Transverse colon (tissue), 4 donors: ENCODE data around the gene PARD6A. TPM values are rescaled to one million over a fixed set of nuclear protein-coding genes. Genes with fewer than 3 reads are reported as not detected.

Source experiments
- DNase-seq: peaks from one replicate; pipeline ENCODE4 v3.0.0-alpha.2; 2019
- H3K27ac ChIP-seq, 4 donors: fragments of 200-600 bp; sonication (generic); 2 replicates each; pipeline ENCODE4 v1.5.1; 2016 to 2018; ENCODE audit warnings: inconsistent platforms in 4 of 4
- H3K27me3 ChIP-seq: fragments of 200-600 bp; sonication (generic); 2 replicates; pipeline ENCODE4 v1.5.1; 2017; ENCODE audit warnings: inconsistent platforms
- H3K36me3 ChIP-seq, 4 donors: fragments of 200-600 bp; sonication (generic); 2 replicates each; pipeline ENCODE4 v1.5.1; 2017 to 2019; ENCODE audit warnings: inconsistent platforms in 4 of 4
- H3K4me1 ChIP-seq, 4 donors: fragments of 200-600 bp; sonication (generic); 2 replicates each; pipeline ENCODE4 v1.5.1; 2017 to 2020; ENCODE audit warnings: inconsistent platforms in 4 of 4
- H3K4me3 ChIP-seq, 4 donors: fragments of 200-600 bp; sonication (generic); 1 replicate in 1 of 4; 2 replicates in 3 of 4; pipeline versions ENCODE4 v1.5.1 to v1.6.1; 2017 to 2019; ENCODE audit warnings: inconsistent platforms in 4 of 4
- H3K9me3 ChIP-seq, 2 donors: fragments of 200-600 bp; sonication (generic); 2 replicates each; pipeline ENCODE4 v1.5.1; 2017 to 2019; ENCODE audit warnings: inconsistent platforms in 2 of 2
- CTCF ChIP-seq, 5 experiments: fragments of 200-600 bp in 3 of 5; fragments of 450-650 bp in 2 of 5; sonication (generic) in 3 of 5; IDR thresholded peaks; 1 replicate in 2 of 5; 2 replicates in 3 of 5; pipeline ENCODE4 v1.5.1; 2016 to 2017; ENCODE audit warnings: antibody characterized with exemption in 5 of 5, inconsistent platforms in 3 of 5, mild to moderate bottlenecking in 2 of 5, moderate library complexity in 1 of 5
- EP300 ChIP-seq: sonication (generic); formaldehyde crosslinking; IDR thresholded peaks from one replicate; pipeline ENCODE4 v1.6.1; 2017; ENCODE audit warnings: antibody characterized with exemption, low read depth
- POLR2A ChIP-seq: fragments of 450-650 bp; IDR thresholded peaks from one replicate; pipeline ENCODE4 v1.6.1; 2016; ENCODE audit warnings: antibody characterized with exemption, mild to moderate bottlenecking, moderate library complexity
- POLR2AphosphoS5 ChIP-seq, 3 donors: sonication (generic); formaldehyde crosslinking; IDR thresholded peaks; one replicate each; pipeline ENCODE4 v1.6.1; 2016; ENCODE audit warnings: antibody characterized with exemption in 3 of 3
- WGBS, 2 donors: methylation state at CpG; one replicate each; pipeline ENCODE4 v1.1.5; 2018; ENCODE audit warnings: low coverage in 1 of 2; 5-methylcytosine and 5-hydroxymethylcytosine counted together
- in situ Hi-C, 4 donors: fragments of 200-750 bp; cut with MboI; loops; one replicate each; pipeline versions ENCODE4 v1.15.0 to v1.15.1; 2017; ENCODE audit warnings: low sequenced_read_pairs in 3 of 4, low pct_ligation_motif_present in 1 of 4, low pct_unique_long_range_greater_than_20kb in 1 of 4
- intact Hi-C: fragments of 100-400 bp; cut with DNase I; formaldehyde crosslinking; loops from one replicate; pipeline ENCODE4 v1.15.1; 2023; ENCODE audit warnings: low total_unique reads
- total RNA-seq, 4 donors: library from RNA; depleted of rRNA; stranded (reverse); fragments of >200 nt; gene quantifications; one replicate each; pipeline ENCODE4 v1.1.0, GENCODE V29; 2016

The PARD6A gene
- total RNA-seq, 4 donors from 2014 or later, result 6.3 to 36.7 (median 9.4) TPM

- intact Hi-C loops (no loop called here), in situ Hi-C loops (no loop called here)
- TF ChIP-seq EP300 (no peak), CTCF (IDR thresholded peaks at IDR 0.05) (no peak), POLR2A (no peak), POLR2AphosphoS5 (IDR thresholded peaks at IDR 0.05) (no peak)
- no peak overlapping the region for H3K27ac ChIP-seq
- H3K9me3 ChIP-seq, result no peaks in the 10 kb centered on the region
- WGBS, 2 donors, result 78 to 83% methylated on average over 5 of the region's 5 CpGs
- no peak overlapping the region for H3K4me3 ChIP-seq
- H3K36me3 ChIP-seq, result peaks cover 0 to 9% (median 0%) of the 10 kb centered on the region in 4 donors
- no peaks in the 10 kb centered on the region for H3K4me1 ChIP-seq
- no peak for DNase-seq
- no peaks in the 10 kb centered on the region for H3K27me3 ChIP-seq
Observed at GRCh38 chr16:67704110-67704509, 43.4 kb downstream of the PARD6A start.

- H3K36me3 ChIP-seq, result no peaks in the 10 kb centered on the region
- no peaks in the 10 kb centered on the region for H3K9me3 ChIP-seq
- H3K4me3 ChIP-seq, result no peak overlapping the region
- H3K27me3 ChIP-seq, result no peaks in the 10 kb centered on the region
- H3K27ac ChIP-seq, result no peak overlapping the region
- H3K4me1 ChIP-seq, result peaks cover 0 to 5% (median 0%) of the 10 kb centered on the region in 4 donors
- intact Hi-C loops (no loop called here), in situ Hi-C loops (no loop called here)
- no peak for DNase-seq
- WGBS, 2 donors, result 96 to 100% methylated on average over 4 of the region's 4 CpGs
- TF ChIP-seq POLR2A (no peak), CTCF (IDR thresholded peaks at IDR 0.05) (no peak), EP300 (no peak), POLR2AphosphoS5 (IDR thresholded peaks at IDR 0.05) (no peak)
Observed at GRCh38 chr16:67707210-67707609, 46.5 kb downstream of the PARD6A start.

GRCh38 chr16:67707790-67708189, 47.0 kb downstream of the PARD6A start:
- Histone ChIP-seq H3K27me3 (no peaks in the 10 kb centered on the region), H3K4me3 (no peak overlapping the region), H3K9me3 (no peaks in the 10 kb centered on the region), H3K36me3 (no peaks in the 10 kb centered on the region), H3K4me1 (peaks cover 0 to 5% (median 0%) of the 10 kb centered on the region in 4 donors), H3K27ac (no peak overlapping the region)
- DNase-seq, result no peak
- TF ChIP-seq EP300 (no peak), POLR2A (no peak), POLR2AphosphoS5 (IDR thresholded peaks at IDR 0.05) (no peak), CTCF (IDR thresholded peaks at IDR 0.05) (no peak)
- intact Hi-C loops, result no loop called here
- in situ Hi-C loops, result no loop called here
- WGBS, 2 donors, result 96 to 100% methylated on average over 1 to 5 of the region's 5 CpGs

GRCh38 chr16:67708368-67708771, 47.6 kb downstream of the PARD6A start:
- intact Hi-C loops, result no loop called here
- TF ChIP-seq POLR2AphosphoS5 (IDR thresholded peaks at IDR 0.05) (no peak), CTCF (IDR thresholded peaks at IDR 0.05) (no peak), POLR2A (no peak), EP300 (no peak)
- H3K27ac ChIP-seq, result no peak overlapping the region
- no peaks in the 10 kb centered on the region for H3K9me3 ChIP-seq
- WGBS, 2 donors, result 66 to 100% methylated on average over 1 to 2 of the region's 2 CpGs
- no peak for DNase-seq
- H3K4me3 ChIP-seq, result no peak overlapping the region
- in situ Hi-C loops, result no loop called here
- no peaks in the 10 kb centered on the region for H3K36me3 ChIP-seq
- H3K4me1 ChIP-seq, result peaks cover 0 to 10% (median 0%) of the 10 kb centered on the region in 4 donors
- H3K27me3 ChIP-seq, result no peaks in the 10 kb centered on the region
